Osteocyte (in vitro differentiated cells): ENCODE data around the gene PDLIM5. TPM values are rescaled to one million over a fixed set of nuclear protein-coding genes. Genes with fewer than 3 reads are reported as not detected.
"Not testable (repeated sequence)": the region's sequence is repeated elsewhere in the genome, so short reads cannot be mapped to it uniquely, and the experiment has no call there.

Source experiments
- DNase-seq: peaks from one replicate; pipeline ENCODE4 v3.0.0; 2021; ENCODE audit warnings: mixed read lengths; ENCODE audit not compliant: unreplicated experiment; ENCODE audit errors: extremely low spot score
- H3K27ac Mint-ChIP-seq: one replicate; pipeline ENCODE4 v1.8.0; 2021; ENCODE audit warnings: mild to moderate bottlenecking, mixed read lengths; ENCODE audit not compliant: unreplicated experiment
- H3K27me3 Mint-ChIP-seq: one replicate; pipeline ENCODE4 v1.8.0; 2021; ENCODE audit warnings: mixed read lengths; ENCODE audit not compliant: unreplicated experiment
- H3K36me3 Mint-ChIP-seq: one replicate; pipeline ENCODE4 v1.8.0; 2021; ENCODE audit warnings: mixed read lengths; ENCODE audit not compliant: unreplicated experiment
- H3K4me1 Mint-ChIP-seq: one replicate; pipeline ENCODE4 v1.8.0; 2021; ENCODE audit warnings: mixed read lengths; ENCODE audit not compliant: unreplicated experiment
- H3K4me3 Mint-ChIP-seq: one replicate; pipeline ENCODE4 v1.8.0; 2021; ENCODE audit warnings: mild to moderate bottlenecking, moderate library complexity, mixed read lengths; ENCODE audit not compliant: unreplicated experiment
- H3K9me3 Mint-ChIP-seq: one replicate; pipeline ENCODE4 v1.8.0; 2021; ENCODE audit warnings: mixed read lengths; ENCODE audit not compliant: unreplicated experiment
- CTCF ChIP-seq: fragments of 200-600 bp; sonication (generic); IDR thresholded peaks from 2 replicates; pipeline ENCODE4 v1.5.0; 2021; ENCODE audit warnings: antibody characterized with exemption, mild to moderate bottlenecking, moderate library complexity
- total RNA-seq: library from RNA; stranded (reverse); gene quantifications from 2 replicates; pipeline ENCODE4 v1.2.1, GENCODE V29; 2021

PDLIM5 gene
- total RNA-seq, 1 donor from 2014 or later = 324 TPM

GRCh38 chr4:94621491-94622080, 169.8 kb downstream of the PDLIM5 start:
- Mint-ChIP-seq H3K36me3 (peaks cover 41% of the 10 kb centered on the region), H3K9me3 (no peaks in the 10 kb centered on the region), H3K27me3 (no peaks in the 10 kb centered on the region), H3K4me3 (no peak overlapping the region), H3K4me1 (peaks cover 3% of the 10 kb centered on the region), H3K27ac (peak overlapping the region; percentile 23)
- peak; percentile 81 for TF ChIP-seq CTCF
- DNase-seq = no peak

DNA sequence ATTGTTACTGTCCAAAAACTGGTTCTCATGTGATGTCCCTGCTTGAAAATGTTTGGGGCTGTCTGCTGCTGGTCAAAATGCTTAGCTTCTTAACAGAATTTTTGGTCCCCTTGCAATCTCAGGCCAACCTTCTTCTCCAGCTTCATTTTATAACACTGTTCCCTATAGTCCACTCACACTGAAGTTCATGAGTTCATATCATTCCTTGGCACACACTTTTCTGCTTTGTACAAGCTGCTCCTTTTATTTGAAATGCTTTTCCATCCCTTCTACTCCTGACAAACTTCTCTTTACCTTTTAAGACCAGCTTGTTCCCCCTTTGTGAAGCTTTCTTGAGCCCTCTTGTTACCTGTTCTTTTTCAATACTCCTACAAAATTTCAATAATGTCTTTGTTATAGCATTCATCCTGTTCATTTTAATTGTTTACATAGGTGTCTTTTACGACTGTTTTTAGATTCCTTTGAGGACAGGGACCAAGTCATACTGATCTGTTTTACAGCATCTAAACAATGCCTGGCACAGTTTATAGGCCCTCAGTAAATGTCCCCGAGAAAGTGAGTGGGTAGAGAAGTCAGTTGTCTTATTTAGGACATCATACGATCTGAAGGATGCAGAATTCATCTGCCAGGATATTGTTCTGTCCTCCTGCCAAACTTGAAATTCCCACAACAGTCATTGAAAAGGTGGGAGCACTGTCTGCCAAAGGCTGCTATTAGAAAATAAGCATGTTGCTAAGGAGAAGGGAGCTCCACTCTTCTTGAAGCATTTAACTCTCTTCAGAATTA, 171.6 kb downstream of the PDLIM5 start:
- TF ChIP-seq CTCF = no peak
- Mint-ChIP-seq H3K27ac (peak overlapping the region; percentile 58), H3K4me3 (no peak overlapping the region)

DNA sequence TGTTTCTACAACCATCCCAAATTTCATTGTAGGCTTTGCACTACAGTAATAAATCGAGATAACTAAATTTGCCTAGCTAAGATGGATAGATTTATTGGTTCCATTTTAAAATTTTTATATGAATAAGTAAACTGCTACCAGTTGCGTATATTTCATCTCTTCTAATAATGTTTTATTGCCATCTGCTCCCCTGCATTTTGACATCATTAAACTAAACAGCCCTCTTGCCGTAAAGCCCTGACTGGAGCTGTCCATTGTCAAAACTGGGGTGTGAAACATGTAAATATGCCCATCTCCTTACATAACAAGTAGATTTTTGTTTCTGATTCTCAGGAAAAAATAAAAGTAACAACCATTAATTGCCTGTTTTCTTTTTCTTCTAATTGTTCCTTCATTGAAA, 175.2 kb downstream of the PDLIM5 start:
- Mint-ChIP-seq H3K36me3 (peaks cover 34% of the 10 kb centered on the region), H3K9me3 (no peaks in the 10 kb centered on the region), H3K4me3 (no peak overlapping the region), H3K27me3 (no peaks in the 10 kb centered on the region), H3K4me1 (peaks cover 1% of the 10 kb centered on the region), H3K27ac (no peak overlapping the region)
- no peak for TF ChIP-seq CTCF
- DNase-seq = no peak

More for the DNA sequence above, 171.6 kb downstream of the PDLIM5 start:
- Mint-ChIP-seq H3K4me1 (peaks cover 3% of the 10 kb centered on the region), H3K9me3 (no peaks in the 10 kb centered on the region), H3K27me3 (no peaks in the 10 kb centered on the region), H3K36me3 (peaks cover 36% of the 10 kb centered on the region)
- DNase-seq = no peak

GRCh38 chr4:94629058-94629457, 177.3 kb downstream of the PDLIM5 start:
- not testable (repeated sequence) for H3K4me3 Mint-ChIP-seq, H3K9me3 Mint-ChIP-seq, H3K27ac Mint-ChIP-seq, DNase-seq, H3K27me3 Mint-ChIP-seq
- Mint-ChIP-seq H3K4me1 (peaks cover 13% of the 10 kb centered on the region), H3K36me3 (peaks cover 35% of the 10 kb centered on the region)

DNA sequence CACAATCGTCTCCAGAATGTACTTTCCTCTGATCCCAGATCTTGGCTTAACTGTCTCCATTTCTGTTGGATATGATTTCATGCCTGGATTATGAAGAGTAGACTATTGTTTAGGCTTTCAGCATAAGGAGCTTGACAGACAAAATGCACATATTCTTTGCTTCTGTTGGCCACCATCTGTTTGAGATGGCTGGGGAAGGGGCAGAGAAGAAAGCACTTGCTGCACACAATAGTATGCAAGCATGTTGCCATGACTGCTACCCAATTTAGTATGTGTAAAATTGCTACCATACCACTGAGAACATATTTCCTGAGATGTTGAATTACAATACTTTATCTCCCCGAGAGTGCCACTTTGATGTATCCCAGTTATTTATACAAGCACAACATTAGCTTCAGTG, 178.1 kb downstream of the PDLIM5 start:
- Mint-ChIP-seq H3K36me3 (peaks cover 28% of the 10 kb centered on the region), H3K27ac (no peak overlapping the region), H3K4me1 (peaks cover 21% of the 10 kb centered on the region), H3K9me3 (no peaks in the 10 kb centered on the region), H3K27me3 (no peaks in the 10 kb centered on the region), H3K4me3 (no peak overlapping the region)
- TF ChIP-seq CTCF = no peak
- DNase-seq = no peak
